ENCODE results near the gene FEM1B.

Gene FEM1B

DNA sequence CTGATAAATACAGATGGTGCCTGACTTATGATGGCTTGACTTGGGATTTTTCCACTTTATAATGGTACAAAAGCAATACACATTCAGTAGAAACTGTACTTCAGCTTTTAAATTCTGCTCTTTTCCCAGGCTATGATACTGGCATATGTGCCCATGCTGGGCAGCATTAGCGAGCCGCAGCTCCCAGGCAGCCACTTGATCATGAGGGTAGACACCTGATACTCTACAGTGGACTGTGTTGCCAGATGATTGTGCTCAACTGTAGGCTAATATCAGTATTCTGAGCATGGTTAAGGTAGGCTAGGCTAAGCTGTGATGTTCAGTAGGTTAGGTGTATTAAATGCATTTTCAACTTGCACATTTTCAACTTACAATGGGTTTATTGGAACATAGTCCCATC lies 17.7 kb upstream of the FEM1B start:
- no peak for DNase-seq

DNA sequence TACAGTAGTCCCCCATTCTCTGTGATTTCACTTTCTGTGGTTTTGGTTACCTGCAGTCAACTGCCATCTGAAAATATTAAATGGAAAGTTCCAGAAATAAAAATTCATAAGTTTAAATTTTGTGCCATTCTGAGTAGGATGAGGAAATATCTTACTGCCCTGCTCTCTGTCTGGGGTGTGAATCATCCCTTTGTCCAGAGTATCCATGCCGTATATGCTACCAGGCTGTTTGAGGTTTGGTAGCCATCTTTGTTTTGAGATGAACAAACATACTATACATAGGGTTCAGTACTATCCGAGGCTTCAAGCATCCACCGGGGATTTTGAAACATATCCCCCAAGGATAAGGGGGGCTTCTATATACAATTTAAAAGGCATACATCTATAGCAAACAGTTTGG lies 16.3 kb upstream of the FEM1B start:
- no peak for DNase-seq

- DNase-seq, result no peak
Measured at GRCh38 chr15:68261980-68262379, 15.6 kb upstream of the FEM1B start.

- DNase-seq, result no peak
Measured at GRCh38 chr15:68262514-68263356, 14.8 kb upstream of the FEM1B start.

- DNase-seq, result no peak
Measured at GRCh38 chr15:68264282-68264681, 13.3 kb upstream of the FEM1B start.

GRCh38 chr15:68265081-68265480 lies 12.5 kb upstream of the FEM1B start:
- no peak for DNase-seq

- no peak for DNase-seq
Measured at GRCh38 chr15:68265674-68266073, 11.9 kb upstream of the FEM1B start.

DNA sequence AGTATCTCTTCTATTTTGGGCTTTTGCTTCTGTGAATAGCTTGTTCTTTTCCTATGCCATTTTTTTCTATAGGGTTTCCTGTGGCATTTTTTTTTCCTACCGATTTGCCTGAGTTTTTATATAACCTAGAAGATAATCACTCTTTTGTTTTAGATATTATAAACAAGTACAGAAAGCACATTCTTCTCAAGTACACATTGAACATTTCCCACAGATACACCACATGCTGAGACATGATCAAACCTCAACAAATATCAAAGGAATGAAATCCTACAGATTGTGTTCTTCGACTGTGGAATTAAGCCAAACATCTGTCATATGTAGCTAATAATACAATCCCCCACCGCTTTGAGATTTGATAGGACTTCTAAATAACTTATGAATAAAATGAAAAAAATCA lies 9.1 kb upstream of the FEM1B start:
- no peak for DNase-seq

- DNase-seq, result peak in 1 of 2 experiments; percentile 27
Measured at GRCh38 chr15:68271854-68272471, 5.6 kb upstream of the FEM1B start.

GRCh38 chr15:68272721-68273271 lies 4.7 kb upstream of the FEM1B start:
- DNase-seq, result no peak

- DNase-seq, result no peak
Measured at GRCh38 chr15:68274201-68274848, 3.2 kb upstream of the FEM1B start.

DNA sequence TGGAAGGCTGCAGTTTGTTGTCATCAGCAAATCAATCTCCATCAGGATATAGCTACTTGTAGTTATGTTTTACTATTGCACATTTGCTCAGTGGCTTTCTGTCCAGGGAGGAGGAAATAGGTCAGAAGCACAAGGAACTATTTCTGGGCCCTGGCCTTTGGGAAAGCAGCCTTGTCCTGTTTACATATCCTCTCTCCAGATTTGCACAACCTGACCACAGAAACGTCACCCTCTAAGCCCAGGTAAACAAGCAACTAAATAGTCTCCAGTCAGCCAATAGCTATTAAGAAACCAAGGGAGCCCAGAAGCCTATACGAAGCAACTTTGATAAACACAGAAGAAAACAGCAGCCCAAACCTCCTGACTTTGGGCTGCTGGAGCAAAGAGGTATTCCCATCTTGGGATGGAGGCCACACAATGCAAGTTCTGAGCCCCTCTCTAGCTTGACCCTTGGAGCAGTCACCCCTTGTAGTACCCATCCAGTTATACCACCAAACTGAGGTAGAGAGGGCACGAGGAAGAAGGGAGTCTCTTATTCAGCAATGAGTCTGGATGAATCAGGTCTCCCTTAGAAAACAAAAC lies 2.3 kb upstream of the FEM1B start:
- no peak for DNase-seq

- DNase-seq, result no peak
Measured at GRCh38 chr15:68276668-68277067, 877 bp upstream of the FEM1B start.

GRCh38 chr15:68277131-68277602 lies 378 bp upstream of the FEM1B start:
- DNase-seq, result peak; percentile 58 to 79

GRCh38 chr15:68278345-68278594 lies 725 bp downstream of the FEM1B start:
- DNase-seq, result no peak

- DNase-seq, result peak in 1 of 2 experiments; percentile 42
Measured at GRCh38 chr15:68278595-68279405, 1.3 kb downstream of the FEM1B start.

GRCh38 chr15:68279779-68280753 lies 2.5 kb downstream of the FEM1B start:
- DNase-seq, result no peak

DNA sequence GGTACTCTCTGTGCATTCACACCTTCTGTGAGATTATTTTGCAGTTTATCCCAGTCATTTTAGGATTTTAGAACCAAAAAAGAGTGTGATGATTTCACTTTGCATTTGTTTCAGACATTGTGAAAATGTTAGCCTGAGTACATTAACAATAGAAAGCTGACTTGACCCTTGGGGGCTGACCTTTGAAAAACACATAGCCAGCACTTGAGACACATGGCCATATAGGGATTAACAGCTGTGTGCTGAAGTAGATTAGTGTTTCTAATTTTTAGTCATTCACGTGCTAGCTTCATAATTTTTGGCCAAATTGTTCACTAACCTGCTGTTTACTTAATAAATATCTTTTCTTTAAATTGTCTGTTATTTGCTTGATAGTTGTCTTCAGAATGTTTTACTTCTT lies 3.5 kb downstream of the FEM1B start:
- DNase-seq, result no peak

DNA sequence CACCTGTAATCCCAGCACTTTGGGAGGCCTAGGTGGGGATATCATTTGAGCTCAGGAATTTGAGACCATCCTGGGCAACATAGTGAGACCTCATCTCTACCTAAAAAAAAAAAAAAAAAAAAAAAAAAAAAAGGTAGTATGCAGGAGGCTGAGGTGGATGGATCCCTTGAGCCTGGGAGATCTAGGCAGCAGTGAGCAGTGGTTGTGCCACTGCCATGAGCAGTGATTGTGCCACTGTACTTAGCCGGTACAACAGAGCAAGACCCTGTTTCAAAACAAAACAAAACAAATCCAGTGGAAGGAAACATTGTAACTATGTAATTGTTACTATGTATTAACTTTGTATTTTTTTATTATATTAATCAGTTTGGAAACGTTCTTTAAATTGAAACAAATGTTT lies 5.9 kb downstream of the FEM1B start:
- DNase-seq, result no peak

DNA sequence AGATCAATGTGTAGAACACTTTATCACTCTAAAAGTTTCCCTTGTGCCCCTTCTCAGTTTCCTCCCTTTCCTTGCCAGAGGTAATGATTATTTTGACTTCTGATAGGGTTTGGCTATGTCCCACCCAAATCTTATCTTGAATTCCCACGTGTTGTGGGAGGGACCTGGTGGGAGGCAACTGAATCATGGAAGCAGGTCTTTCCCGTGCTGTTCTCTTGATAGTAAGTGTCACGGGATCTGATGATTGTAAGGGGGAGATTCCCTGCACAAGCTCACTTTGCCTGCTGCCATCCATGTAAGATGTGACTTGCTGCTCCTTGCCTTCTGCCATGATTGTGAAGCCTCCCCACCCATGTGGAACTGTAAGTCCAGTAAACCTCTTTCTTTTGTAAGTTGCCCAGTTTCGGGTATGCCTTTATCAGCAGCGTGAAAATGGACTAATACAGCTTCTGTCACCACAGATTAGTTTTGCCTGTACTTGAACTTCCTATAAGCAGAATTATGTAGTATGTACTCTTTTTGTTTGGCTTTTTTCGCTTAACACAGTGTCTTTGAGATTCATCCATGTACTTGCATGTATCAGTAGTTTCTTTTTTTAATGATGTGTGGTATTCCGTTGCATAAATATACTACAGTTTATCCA lies 7.2 kb downstream of the FEM1B start:
- no peak for DNase-seq

Data from SW 1271 (cell line).